Body of pancreas (tissue), 4 donors: ENCODE data around the gene CABP7. TPM values are rescaled to one million over a fixed set of nuclear protein-coding genes. Genes with fewer than 3 reads are reported as not detected.
A peak's percentile ranks its signal among the peaks of the same experiment; 100 is the strongest.

Experiments used
- ATAC-seq: fragments of 150-250 bp; one replicate; pipeline ENCODE4 v1.9.1; 2016
- DNase-seq, 4 donors: peaks; one replicate each; pipeline ENCODE4 v3.0.0-alpha.2; 2019
- H3K27ac ChIP-seq, 4 donors: fragments of 200-600 bp; sonication (generic); 1 replicate in 3 of 4; 2 replicates in 1 of 4; pipeline versions ENCODE4 v1.5.1 to v1.6.1; 2016 to 2019; ENCODE audit warnings: mild to moderate bottlenecking in 1 of 4, mixed read lengths in 1 of 4, moderate library complexity in 1 of 4
- H3K27me3 ChIP-seq, 2 donors: fragments of 200-600 bp; sonication (generic); one replicate each; pipeline ENCODE4 v1.6.0; 2016; ENCODE audit warnings: mild to moderate bottlenecking in 1 of 2
- H3K36me3 ChIP-seq, 2 donors: fragments of 200-600 bp; sonication (generic); replicated peaks in 1 of 2; 2 replicates each; pipeline ENCODE4 v1.5.1; 2016; ENCODE audit warnings: low read depth in 2 of 2; ENCODE audit not compliant: insufficient read depth in 1 of 2
- H3K4me1 ChIP-seq: fragments of 200-600 bp; sonication (generic); one replicate; pipeline ENCODE4 v1.6.0; 2016
- H3K4me3 ChIP-seq, 2 donors: fragments of 200-600 bp; sonication (generic); 1 replicate in 1 of 2; 2 replicates in 1 of 2; pipeline ENCODE4 v1.5.1; 2016 to 2019
- H3K9me3 ChIP-seq, 3 donors: fragments of 200-600 bp; sonication (generic); 1 replicate in 2 of 3; 2 replicates in 1 of 3; pipeline ENCODE4 v1.5.1; 2016
- POLR2A ChIP-seq, 3 donors: fragments of 450-650 bp; IDR thresholded peaks; one replicate each; pipeline ENCODE4 v1.6.1; 2016; ENCODE audit warnings: antibody characterized with exemption in 3 of 3, mild to moderate bottlenecking in 2 of 3
- WGBS, 2 donors: methylation state at CpG; one replicate each; pipeline ENCODE4 v1.1.5; 2017; 5-methylcytosine and 5-hydroxymethylcytosine counted together
- intact Hi-C: fragments of 100-400 bp; cut with DNase I; formaldehyde crosslinking; loops from one replicate; pipeline ENCODE4 v1.15.1; 2023
- total RNA-seq, 2 donors: library from RNA; depleted of rRNA; stranded (reverse); fragments of >200 nt; gene quantifications; one replicate each; pipeline ENCODE4 v1.1.0, GENCODE V29; 2016
- TF ChIP-seq, protein P1 (sequence below), 7 experiments: fragments of 450-650 bp in 4 of 7; fragments of 200-600 bp in 3 of 7; sonication (generic) in 3 of 7; IDR thresholded peaks; one replicate each; pipeline ENCODE4 v1.5.1; 2016 to 2019; ENCODE audit warnings: antibody characterized with exemption in 7 of 7

CABP7 gene
- total RNA-seq, 2 donors from 2014 or later, result 0.78 to 2.6 TPM

DNA sequence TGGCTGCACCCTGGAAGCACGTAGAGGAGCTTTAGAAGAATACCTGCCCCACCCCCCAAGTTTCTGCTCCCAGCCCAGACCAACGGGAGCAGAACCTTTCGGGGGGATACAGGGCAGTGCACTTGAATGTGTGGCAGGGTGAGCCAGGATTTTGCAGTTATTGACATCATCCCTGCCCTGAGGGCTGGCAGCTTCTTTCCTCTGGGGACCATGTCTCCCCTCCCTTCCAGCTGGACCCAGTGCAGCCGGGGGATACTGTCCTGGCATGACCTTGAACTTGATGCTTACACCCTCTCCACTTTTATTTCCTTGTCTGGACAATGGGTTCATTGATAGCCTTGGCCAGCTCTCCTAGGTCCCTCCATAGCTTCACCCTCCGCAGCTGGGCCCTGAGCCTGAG is 4.1 kb upstream of the CABP7 start:
- Histone ChIP-seq H3K36me3 (no peaks in the 10 kb centered on the region), H3K4me3 (no peak overlapping the region), H3K4me1 (peaks cover 12% of the 10 kb centered on the region), H3K27ac (no peak overlapping the region), H3K9me3 (no peaks in the 10 kb centered on the region), H3K27me3 (peaks cover 0 to 9% of the 10 kb centered on the region in 2 donors)
- intact Hi-C loops, result no loop called here
- DNase-seq (no peak), ATAC-seq (no peak)
- no peak for TF ChIP-seq POLR2A (IDR thresholded peaks at IDR 0.05)
- TF ChIP-seq, protein P1, sequence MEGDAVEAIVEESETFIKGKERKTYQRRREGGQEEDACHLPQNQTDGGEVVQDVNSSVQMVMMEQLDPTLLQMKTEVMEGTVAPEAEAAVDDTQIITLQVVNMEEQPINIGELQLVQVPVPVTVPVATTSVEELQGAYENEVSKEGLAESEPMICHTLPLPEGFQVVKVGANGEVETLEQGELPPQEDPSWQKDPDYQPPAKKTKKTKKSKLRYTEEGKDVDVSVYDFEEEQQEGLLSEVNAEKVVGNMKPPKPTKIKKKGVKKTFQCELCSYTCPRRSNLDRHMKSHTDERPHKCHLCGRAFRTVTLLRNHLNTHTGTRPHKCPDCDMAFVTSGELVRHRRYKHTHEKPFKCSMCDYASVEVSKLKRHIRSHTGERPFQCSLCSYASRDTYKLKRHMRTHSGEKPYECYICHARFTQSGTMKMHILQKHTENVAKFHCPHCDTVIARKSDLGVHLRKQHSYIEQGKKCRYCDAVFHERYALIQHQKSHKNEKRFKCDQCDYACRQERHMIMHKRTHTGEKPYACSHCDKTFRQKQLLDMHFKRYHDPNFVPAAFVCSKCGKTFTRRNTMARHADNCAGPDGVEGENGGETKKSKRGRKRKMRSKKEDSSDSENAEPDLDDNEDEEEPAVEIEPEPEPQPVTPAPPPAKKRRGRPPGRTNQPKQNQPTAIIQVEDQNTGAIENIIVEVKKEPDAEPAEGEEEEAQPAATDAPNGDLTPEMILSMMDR (IDR thresholded peaks at IDR 0.05), result no peak
- 55 to 61% methylated on average over 5 of the region's 5 CpGs for WGBS, 2 donors

DNA sequence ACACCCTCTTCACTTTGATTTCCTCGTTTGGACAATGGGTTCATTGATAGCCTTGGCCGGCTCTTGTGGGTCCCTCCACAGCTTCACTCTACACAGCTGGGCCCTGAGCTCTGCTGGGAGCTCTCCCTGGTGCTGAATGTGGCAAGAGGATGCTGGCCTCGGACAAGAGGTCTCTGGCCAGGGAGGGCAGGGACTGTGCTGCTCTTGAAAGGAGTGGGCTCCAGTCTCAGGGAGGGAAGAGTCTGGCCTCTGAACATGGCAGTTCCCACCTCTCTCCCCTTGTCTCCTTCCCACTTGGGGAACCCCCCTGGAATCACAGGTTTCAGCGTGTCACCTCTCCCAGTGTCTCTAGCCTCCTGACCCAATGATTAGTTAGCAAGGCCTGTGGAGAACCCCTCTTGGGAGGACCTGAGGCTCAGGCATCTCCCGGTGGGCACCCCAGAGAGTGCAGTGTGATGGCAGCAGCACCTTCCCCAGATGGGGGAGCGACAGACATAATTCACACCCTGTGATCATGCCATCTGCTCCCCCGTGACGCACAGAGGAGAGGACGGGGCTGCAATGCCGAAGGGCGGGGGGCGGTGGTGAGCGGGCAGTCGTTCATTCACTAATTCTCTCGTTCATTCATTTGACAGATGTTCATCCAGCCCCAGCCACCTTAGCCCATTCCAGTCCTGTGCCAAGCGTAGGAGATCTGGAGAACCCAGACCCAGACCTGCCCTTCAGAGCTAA is 2.8 kb upstream of the CABP7 start:
- Histone ChIP-seq H3K4me1 (peaks cover 8% of the 10 kb centered on the region), H3K9me3 (no peaks in the 10 kb centered on the region), H3K27me3 (peaks cover 0 to 12% of the 10 kb centered on the region in 2 donors), H3K27ac (no peak overlapping the region), H3K4me3 (no peak overlapping the region), H3K36me3 (no peaks in the 10 kb centered on the region)
- TF ChIP-seq, protein P1 (IDR thresholded peaks at IDR 0.05), result no peak
- TF ChIP-seq POLR2A (IDR thresholded peaks at IDR 0.05), result no peak
- DNase-seq (peak; percentile 63 to 73 (median 66)), ATAC-seq (peak; percentile 65)
- intact Hi-C loops, result no loop called here
- 54 to 66% methylated on average over 14 to 16 of the region's 16 CpGs for WGBS, 2 donors

DNA sequence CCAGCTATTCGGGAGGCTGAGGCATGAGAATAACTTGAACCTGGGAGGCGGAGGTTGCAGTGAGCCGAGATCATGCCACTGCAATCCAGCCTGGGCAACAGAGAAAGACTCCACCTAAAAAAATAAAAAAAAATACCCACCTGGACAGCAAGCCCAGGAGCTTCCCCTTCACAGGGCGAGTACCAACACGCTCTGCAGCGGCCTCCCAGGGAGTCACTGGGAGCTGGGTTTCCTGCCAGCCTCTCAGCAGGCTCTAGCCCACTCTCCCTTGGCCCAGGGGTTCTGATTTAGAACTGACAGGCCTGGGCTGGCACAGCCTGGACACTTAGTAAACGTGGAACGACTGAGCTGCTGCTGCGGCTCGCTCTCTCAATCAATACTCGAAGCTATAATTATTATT is 2.0 kb upstream of the CABP7 start:
- Histone ChIP-seq H3K27ac (no peak overlapping the region), H3K4me1 (peaks cover 8% of the 10 kb centered on the region), H3K27me3 (peaks cover 0 to 12% of the 10 kb centered on the region in 2 donors), H3K9me3 (no peaks in the 10 kb centered on the region), H3K4me3 (no peak overlapping the region), H3K36me3 (no peaks in the 10 kb centered on the region)
- WGBS, 2 donors, result 83 to 86% methylated on average over 10 to 11 of the region's 11 CpGs
- intact Hi-C loops, result no loop called here
- no peak for TF ChIP-seq POLR2A (IDR thresholded peaks at IDR 0.05)
- TF ChIP-seq, protein P1 (IDR thresholded peaks at IDR 0.05), result no peak
- ATAC-seq (no peak), DNase-seq (no peak)

DNA sequence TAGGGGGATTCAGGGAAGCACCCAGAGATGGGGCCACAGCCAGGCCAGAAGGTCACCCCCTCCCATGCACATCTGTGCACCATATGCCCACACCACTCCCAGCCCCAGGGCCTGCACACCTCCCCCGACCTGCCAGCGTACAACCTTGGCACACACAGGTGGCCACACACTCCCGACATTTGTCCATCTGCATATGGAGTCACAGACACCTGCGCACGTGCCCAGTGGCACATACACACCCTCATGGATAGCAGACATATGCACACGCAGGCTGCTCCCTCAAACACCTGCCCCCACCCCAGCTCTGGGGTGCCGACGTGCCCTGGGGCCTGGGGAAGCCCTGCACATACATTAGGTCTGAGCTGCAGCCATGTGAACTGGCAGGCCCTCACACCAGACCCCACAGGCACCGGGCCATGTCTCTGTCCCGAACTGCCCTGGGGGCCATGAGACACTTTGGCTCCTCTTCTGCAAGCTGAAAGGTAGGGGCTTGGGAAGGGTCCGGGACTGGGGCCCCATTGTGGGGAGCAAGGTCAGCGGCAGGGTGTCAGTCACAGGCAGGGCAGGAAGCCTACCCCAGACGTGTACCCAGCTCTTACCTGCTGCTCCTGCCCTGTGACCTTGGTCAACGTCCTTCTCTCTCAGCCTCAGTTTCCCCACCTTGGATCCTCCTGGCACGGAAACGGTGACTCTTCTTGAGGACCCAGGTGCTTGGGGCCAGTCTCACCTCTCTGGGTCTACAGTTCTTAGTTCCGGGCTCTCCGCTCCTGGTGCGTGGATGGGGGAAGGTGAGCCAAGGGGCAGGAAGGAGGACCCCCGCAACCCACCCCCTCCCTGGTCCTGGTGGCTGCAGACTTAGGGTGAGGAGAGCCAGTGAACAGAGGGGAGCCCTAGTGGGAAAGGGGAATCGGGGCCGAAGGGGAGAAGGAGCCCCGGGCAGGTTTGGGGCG is 579 bp upstream of the CABP7 start:
- H3K27ac ChIP-seq, result no peak overlapping the region
- intact Hi-C loops, result no loop called here
- H3K36me3 ChIP-seq, result no peaks in the 10 kb centered on the region
- DNase-seq (no peak), ATAC-seq (no peak)
- no peak overlapping the region for H3K4me3 ChIP-seq
- H3K9me3 ChIP-seq, result no peaks in the 10 kb centered on the region
- H3K27me3 ChIP-seq, result peaks cover 0 to 12% of the 10 kb centered on the region in 2 donors
- H3K4me1 ChIP-seq, result peaks cover 8% of the 10 kb centered on the region
- 30 to 48% methylated on average over 15 to 24 of the region's 24 CpGs for WGBS, 2 donors
- TF ChIP-seq, protein P1 (IDR thresholded peaks at IDR 0.05), result no peak
- TF ChIP-seq POLR2A (IDR thresholded peaks at IDR 0.05), result no peak
